Fibroblast of lung (primary cell): ENCODE measurements around the gene SUPT4H1.

Experiments
- EZH2 ChIP-seq: IDR thresholded peaks from 2 replicates; pipeline ENCODE4 v1.5.1; 2012; ENCODE audit warnings: low read length, control low read depth, mild to moderate bottlenecking; ENCODE audit errors: missing control alignments
- TF ChIP-seq, protein P1 (sequence below), 2 donors: IDR thresholded peaks in 1 of 2; conservative IDR thresholded peaks in 1 of 2; 1 replicate in 1 of 2; 2 replicates in 1 of 2; pipeline ENCODE4 v1.5.1; 2011 to 2012; ENCODE audit warnings: low read length in 2 of 2, control low read depth in 1 of 2, inconsistent platforms in 1 of 2, low read depth in 1 of 2, mild to moderate bottlenecking in 1 of 2

DNA sequence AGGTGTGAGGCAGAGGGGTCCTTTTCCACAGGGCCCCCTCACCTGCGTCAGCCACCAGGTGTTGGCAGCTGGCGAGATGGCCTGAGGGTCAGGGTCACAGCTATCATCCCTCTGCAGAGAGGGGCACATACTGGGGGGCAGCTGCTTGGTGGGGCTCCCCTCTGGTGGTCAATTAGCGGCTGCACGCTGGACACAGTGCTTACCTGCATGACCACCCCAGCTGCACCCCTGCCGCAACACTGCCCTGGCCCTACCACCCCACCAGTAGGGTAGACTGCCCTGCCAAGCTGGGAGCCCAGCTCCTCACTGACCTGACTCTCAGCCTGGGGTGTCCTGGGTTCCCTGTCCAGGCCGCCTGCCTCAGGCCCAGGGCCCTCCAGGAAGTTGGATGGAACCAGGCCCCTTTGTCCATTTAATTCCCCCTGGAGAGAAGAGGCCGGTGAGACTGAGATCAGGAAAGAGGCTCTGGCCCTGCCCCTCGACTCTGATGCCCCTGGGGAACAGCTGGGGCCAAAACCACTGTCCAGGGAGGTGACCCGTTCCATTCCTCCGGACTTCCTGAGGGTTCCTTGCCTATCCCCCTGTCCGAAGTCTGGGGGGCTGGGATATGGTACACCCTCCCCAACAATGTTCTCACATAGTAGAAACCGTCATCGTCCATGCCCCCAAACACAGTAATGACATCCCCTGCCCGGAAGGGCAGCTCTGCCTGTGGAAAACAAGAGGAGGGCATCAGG, 47.1 kb downstream of the SUPT4H1 start:
- TF ChIP-seq, protein P1, sequence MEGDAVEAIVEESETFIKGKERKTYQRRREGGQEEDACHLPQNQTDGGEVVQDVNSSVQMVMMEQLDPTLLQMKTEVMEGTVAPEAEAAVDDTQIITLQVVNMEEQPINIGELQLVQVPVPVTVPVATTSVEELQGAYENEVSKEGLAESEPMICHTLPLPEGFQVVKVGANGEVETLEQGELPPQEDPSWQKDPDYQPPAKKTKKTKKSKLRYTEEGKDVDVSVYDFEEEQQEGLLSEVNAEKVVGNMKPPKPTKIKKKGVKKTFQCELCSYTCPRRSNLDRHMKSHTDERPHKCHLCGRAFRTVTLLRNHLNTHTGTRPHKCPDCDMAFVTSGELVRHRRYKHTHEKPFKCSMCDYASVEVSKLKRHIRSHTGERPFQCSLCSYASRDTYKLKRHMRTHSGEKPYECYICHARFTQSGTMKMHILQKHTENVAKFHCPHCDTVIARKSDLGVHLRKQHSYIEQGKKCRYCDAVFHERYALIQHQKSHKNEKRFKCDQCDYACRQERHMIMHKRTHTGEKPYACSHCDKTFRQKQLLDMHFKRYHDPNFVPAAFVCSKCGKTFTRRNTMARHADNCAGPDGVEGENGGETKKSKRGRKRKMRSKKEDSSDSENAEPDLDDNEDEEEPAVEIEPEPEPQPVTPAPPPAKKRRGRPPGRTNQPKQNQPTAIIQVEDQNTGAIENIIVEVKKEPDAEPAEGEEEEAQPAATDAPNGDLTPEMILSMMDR (conservative IDR thresholded peaks at IDR 0.05 in 1 of 2, IDR thresholded peaks at IDR 0.05 in 1 of 2; ENCODE audit: low read depth in 1 of 2, low read length in 2 of 2) = no peak
- TF ChIP-seq EZH2 = no peak
